GM10266 (cell line): ENCODE data around the gene CCL4L2.
"Not testable (repeated sequence)": the region's sequence is repeated elsewhere in the genome, so short reads cannot be mapped to it uniquely, and the experiment has no call there.

Experiments
- DNase-seq: peaks from one replicate; pipeline ENCODE4 v3.0.0; 2012; ENCODE audit errors: extremely low spot score
- CTCF ChIP-seq: IDR thresholded peaks from 2 replicates; pipeline ENCODE4 v1.5.1; 2012; ENCODE audit warnings: mild to moderate bottlenecking, low read depth; ENCODE audit not compliant: control insufficient read depth, insufficient read depth; ENCODE audit errors: missing control alignments

CCL4L2 gene

GRCh38 chr17:36188891-36189306 lies 22.0 kb upstream of the CCL4L2 start:
- DNase-seq = peak; percentile 56
- no peak for TF ChIP-seq CTCF

- not testable (repeated sequence) for DNase-seq
Observed at GRCh38 chr17:36189993-36190392, 20.9 kb upstream of the CCL4L2 start.

GRCh38 chr17:36190549-36191330 lies 20.1 kb upstream of the CCL4L2 start:
- not testable (repeated sequence) for DNase-seq

- DNase-seq = no peak
- no peak for TF ChIP-seq CTCF
Observed at GRCh38 chr17:36193216-36193775, 17.6 kb upstream of the CCL4L2 start.

GRCh38 chr17:36194147-36194831 lies 16.6 kb upstream of the CCL4L2 start:
- DNase-seq = not testable (repeated sequence)

GRCh38 chr17:36194832-36195433 lies 15.9 kb upstream of the CCL4L2 start:
- not testable (repeated sequence) for DNase-seq

- no peak for TF ChIP-seq CTCF
- DNase-seq = no peak
Observed at GRCh38 chr17:36195434-36196130, 15.3 kb upstream of the CCL4L2 start.

GRCh38 chr17:36196131-36196486 lies 14.8 kb upstream of the CCL4L2 start:
- no peak for TF ChIP-seq CTCF
- DNase-seq = no peak

- no peak for TF ChIP-seq CTCF
- DNase-seq = no peak
Observed at GRCh38 chr17:36197387-36197703, 13.5 kb upstream of the CCL4L2 start.
